ENCODE measurements around the gene SPSB2.
A peak's percentile ranks its signal among the peaks of the same experiment; 100 is the strongest.
"Not testable (repeated sequence)": the region's sequence is repeated elsewhere in the genome, so short reads cannot be mapped to it uniquely, and the experiment has no call there.

SPSB2 gene

DNA sequence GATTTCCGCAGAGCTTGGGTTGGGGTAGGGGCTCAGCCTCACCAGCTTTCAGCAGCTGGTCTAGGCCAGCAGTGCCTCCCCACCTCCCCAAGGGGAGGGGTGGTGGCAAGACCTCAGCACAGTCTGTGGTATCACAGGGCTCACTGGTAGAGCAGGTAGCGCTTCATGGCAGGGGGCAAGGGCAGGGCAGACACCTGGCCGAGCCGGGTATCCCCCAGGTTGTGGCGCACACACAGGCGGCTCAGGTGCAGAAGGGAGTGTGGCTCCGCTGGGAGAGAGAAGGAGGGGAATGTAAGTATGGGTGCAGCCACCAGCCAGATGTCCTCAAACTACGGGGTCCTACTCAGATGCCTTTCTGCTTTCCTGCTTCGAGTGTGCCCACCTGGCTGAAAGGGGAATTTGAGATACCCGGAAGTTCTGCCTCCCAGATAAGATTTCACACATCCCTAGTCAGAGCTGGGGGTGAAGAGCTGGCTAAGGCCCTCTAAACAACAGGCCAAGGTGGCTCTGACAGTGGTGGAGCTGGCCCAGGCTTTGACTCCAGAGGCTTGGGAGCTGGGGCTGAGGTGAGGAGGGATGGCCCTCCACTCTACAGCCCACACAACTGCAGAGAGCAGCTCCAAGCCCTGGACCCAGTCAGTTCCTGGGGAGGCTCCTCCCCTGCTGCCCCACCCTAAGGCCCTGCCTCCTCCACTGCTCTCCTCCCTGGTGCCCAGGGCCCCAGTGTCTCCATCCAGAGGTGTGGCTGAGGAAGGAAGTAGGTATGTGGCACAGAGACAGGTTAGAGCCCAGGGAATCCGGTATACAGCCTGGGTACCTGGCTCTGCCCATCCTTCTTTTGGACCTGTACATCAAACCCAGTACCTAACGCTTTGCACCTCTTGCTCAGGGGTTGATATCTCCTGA is 1.8 kb downstream of the SPSB2 start:
- DNase-seq (ENCODE audit: low spot score): peak; percentile 60

DNA sequence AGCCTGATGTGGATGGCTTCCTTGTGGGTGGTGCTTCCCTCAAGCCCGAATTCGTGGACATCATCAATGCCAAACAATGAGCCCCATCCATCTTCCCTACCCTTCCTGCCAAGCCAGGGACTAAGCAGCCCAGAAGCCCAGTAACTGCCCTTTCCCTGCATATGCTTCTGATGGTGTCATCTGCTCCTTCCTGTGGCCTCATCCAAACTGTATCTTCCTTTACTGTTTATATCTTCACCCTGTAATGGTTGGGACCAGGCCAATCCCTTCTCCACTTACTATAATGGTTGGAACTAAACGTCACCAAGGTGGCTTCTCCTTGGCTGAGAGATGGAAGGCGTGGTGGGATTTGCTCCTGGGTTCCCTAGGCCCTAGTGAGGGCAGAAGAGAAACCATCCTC is 2.8 kb downstream of the SPSB2 start:
- not testable (repeated sequence) for DNase-seq (ENCODE audit: low spot score)

DNA sequence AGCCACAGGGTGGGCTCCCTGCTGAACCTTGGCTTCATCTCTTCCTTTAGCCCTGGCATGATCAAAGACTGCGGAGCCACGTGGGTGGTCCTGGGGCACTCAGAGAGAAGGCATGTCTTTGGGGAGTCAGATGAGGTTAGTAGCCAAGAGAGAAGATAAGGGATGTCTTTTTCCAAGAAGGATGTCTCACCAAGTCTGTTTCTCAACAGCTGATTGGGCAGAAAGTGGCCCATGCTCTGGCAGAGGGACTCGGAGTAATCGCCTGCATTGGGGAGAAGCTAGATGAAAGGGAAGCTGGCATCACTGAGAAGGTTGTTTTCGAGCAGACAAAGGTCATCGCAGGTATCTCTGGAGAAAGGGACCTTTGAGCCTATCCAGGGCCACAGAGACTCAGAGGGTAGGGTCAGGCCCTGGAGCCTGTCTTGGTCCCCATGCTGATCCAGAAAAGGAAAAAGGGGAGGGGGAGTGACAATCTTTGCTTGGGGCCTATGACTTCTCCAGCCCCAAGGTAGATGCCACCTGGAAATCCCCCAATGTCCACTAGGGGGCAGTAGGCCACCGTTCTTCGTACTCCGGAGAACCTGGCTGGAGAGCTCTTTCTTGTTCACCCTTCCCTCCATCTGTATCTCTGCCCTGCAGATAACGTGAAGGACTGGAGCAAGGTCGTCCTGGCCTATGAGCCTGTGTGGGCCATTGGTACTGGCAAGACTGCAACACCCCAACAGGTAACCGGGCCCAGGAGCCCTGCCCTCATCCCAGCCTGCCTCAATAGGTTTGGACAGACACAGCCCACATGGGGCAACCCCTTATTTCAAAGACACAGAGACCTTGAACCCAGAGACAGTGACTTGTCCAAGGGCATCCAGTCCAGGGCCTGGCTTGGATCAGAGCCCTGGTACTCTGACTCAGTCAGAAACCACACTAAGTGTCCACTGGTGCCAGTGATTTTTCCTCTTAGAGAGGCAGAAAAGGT is 3.8 kb downstream of the SPSB2 start:
- DNase-seq (ENCODE audit: low spot score): peak; percentile 92

DNA sequence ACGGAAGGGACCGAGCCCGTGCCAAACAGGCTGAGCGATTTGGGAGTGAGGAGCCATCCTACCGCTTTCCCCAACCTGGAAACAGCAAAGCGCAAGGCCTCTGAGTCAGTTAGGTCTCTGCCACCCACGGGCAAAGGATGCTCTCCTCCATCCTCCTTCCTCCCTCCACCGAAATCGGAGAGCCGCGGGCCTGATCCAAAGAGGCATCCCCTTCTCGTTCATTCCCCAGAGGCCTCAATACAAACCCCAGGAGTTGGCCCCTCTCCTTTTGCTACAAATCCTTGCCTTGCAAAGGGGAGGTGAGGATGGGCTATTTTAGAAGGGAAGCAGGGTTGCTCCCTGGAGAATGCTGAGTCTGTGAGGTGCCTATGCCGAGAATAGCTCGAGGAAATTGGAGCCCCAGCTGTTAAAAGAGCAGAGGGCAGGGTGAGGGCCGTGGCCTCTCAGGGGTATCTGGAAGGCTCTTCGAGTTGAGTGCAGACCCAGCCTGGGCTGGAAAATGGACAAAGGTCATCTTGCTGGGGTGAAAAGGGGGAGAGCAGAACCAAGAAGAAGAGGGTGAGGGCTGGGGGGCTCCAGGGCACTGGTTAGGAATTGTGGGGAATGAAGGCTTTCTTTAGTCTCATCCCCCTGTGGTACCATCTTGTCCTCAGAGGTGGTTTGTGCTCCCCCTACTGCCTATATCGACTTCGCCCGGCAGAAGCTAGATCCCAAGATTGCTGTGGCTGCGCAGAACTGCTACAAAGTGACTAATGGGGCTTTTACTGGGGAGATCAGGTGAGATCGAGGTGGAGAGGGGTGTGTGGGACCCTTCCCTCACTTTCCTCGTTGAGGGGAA is 4.7 kb downstream of the SPSB2 start:
- peak; percentile 40 for DNase-seq (ENCODE audit: low spot score)

DNA sequence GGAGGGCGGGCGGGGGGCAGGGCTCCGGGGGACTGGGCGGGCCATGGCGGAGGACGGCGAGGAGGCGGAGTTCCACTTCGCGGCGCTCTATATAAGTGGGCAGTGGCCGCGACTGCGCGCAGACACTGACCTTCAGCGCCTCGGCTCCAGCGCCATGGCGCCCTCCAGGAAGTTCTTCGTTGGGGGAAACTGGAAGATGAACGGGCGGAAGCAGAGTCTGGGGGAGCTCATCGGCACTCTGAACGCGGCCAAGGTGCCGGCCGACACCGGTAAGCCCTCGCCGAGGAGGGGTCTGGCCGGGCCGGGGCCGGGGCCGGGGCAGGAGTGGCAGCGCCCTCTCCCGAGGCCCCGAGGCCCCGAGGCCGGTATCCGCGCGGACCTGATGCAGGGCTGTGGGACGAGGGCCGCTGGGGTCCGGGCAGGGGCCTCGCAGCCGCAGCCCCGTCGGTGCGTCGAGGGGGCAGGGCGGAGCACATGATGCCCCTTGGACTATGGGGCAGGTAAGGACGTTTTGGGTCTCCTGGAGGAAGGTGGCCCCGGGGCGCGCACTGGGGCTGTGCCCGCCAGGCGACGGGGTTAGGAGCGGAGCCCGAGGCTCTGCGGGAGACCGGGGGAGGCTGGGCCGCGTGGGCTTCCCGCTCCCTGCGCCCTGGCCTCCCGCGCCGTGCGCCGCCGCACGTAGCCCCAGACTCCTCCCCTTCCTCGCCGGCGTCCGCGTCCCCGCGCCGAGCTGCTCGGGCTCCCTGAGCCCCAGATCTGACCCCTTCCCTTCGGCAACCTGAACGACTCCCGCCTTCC is 5.5 kb downstream of the SPSB2 start, which contains the start of gene TPI1:
TPI1 (plus strand) TSS at position 119 of the 798 bp plus-strand sequence; CDS start at position 155, 36 bp downstream.
- peak; percentile 82 for DNase-seq (ENCODE audit: low spot score)

DNA sequence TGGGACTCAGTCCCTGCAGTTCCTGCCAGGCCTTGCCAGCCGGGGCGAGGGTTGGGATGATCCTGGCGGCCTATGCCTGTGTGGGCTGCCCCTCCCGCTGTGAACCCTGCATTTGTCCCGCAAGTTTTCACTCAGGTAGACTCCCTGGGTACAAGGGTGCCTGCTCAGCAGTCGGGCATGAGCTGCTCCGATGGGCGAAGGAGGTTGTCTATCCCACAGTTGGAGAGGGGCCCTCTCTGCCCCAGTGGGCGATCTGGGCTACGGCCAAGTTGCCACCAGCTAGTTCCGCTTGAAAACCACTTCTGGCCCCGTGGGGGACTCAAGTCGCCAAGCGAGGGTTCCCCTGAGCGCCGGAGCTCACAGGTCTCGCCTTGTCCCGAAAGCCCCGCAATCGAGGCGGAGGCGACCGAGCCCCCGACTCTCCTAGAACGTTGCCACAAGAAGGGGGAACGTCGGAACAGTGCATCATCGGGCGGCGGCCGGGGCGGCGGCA is 6.1 kb downstream of the SPSB2 start:
- no peak for DNase-seq (ENCODE audit: low spot score)

DNA sequence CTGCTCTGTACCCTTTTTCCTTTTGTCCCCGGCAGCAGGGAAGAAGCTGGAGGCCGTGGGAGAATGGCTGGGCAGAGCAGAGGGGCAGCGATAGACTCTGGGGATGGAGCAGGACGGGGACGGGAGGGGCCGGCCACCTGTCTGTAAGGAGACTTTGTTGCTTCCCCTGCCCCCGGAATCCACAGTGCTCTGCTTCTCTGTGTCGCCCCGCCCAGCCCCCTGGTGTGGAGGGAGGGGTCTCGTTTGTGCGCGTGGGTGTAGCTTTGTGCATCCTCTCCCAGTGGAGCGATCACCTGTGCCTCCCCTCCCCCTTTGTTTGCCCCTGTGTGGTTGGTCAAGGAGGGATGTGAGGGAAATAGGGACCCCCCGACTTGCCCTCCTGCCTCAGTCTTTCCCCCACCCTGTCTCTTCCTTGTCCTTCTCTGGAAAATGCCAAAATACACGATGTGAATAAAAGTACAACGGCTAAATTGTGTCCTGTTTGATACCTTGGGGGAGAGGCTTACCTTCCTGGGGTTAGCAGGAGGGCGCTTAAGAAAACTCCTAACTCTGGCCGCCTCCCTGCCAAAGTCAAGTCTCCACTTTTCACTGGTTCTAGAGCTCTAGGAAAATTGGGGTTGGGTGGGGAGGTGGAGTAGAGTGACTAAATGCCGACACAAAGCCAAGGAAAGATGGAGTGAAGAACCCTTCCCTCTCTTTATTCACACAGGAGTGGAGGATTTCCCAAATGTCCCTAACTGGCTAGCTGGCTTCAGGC is 6.8 kb downstream of the SPSB2 start:
- no peak for DNase-seq (ENCODE audit: low spot score)

DNA sequence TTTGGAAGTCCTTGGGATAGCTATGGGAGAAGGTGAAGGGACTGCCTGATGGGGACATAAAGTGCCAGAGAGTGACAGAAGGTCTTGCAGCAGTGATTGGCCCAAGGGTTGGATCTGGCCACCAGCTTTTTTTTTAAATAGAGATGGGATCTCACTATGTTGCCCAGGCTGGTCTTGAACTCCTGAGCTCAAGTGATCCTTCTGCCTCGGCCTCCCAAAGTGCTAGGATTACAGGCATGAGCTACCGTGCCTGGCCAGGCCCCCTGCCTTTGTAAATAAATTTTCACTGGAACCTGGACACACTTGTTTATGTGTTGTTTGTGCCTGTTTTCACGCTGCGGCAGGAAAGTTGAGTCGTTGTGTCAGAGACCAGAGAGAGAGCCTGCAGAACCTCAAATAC is 7.8 kb downstream of the SPSB2 start:
- DNase-seq (ENCODE audit: low spot score): not testable (repeated sequence)

DNA sequence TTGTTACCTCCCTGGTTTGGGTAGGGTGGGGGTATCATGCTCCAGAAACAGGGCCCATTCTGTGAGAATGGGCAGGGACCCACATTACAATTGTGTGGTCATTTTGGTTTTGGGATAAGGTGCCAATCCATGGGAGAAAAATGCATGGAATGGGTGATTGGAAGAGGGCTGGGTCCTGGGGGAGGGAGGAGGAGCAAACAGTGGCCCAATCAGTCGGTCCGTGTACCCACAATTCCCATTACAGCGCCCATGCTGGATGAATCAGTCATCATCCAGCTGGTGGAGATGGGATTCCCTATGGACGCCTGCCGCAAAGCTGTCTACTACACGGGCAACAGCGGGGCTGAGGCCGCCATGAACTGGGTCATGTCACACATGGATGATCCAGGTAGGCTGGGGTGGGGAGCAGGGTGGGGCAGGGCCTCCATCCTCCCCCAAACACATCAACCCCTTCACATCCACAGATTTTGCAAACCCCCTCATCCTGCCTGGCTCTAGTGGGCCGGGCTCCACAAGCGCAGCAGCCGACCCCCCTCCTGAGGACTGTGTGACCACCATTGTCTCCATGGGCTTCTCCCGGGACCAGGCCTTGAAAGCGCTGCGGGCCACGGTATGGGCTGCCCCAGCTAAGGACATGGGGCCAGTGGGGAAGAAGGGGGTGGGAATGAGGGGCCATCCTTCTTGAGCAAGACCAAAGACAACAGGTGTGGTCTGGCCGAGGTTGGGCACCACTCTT is 9.3 kb downstream of the SPSB2 start:
- no peak for DNase-seq (ENCODE audit: low spot score)

DNA sequence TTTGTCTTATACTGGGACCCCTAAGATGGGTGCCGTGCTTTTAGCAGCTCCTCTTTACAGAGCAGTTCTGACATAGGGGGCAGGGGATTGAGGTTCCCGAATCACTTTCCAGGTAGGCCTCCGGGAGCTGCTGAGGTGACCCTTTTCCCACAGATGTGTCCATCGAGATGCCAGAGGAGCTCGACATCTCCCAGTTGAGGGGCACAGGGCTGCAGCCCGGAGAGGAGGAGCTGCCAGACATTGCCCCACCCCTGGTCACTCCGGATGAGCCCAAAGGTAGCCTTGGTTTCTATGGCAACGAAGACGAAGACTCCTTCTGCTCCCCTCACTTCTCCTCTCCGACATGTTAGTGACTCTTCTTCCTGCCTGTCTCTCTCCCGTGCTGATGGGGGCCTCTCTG is 10.1 kb downstream of the SPSB2 start:
- no peak for DNase-seq (ENCODE audit: low spot score)

DNA sequence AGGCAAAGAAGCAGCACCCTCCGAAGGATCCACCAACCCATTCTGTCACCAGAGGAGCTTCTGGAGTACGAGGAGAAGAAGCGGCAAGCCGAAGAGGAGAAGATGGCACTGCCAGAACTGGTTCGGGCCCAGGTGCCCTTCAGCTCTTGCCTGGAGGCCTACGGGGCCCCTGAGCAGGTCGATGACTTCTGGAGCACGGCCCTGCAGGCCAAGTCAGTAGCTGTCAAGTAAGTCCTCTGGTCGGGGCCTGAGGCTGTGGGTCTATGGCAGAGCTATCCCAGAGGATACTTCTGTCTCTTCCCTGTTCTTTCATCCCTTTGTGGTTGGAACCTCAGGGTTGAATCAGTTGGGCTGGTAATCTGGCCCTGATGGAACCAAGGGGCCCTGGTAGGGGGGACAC is 11.7 kb downstream of the SPSB2 start:
- no peak for DNase-seq (ENCODE audit: low spot score)

DNA sequence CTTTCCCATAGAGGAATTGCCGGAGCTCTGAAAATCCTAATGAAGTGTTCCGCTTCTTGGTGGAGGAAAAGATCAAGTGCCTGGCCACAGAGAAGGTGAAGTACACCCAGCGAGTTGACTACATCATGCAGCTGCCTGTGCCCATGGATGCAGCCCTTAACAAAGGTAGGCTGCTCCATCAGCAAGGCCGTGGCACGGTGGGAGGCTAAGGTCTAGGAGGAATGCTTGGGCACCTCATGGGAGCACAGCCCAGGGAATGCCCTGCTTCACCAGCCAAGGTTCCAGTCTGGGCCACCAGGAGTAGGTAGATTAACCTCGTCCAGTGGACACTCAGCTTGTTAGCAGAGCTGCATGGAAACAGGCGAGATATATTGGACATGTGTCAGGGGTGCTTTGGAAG is 12.2 kb downstream of the SPSB2 start:
- no peak for DNase-seq (ENCODE audit: low spot score)

DNA sequence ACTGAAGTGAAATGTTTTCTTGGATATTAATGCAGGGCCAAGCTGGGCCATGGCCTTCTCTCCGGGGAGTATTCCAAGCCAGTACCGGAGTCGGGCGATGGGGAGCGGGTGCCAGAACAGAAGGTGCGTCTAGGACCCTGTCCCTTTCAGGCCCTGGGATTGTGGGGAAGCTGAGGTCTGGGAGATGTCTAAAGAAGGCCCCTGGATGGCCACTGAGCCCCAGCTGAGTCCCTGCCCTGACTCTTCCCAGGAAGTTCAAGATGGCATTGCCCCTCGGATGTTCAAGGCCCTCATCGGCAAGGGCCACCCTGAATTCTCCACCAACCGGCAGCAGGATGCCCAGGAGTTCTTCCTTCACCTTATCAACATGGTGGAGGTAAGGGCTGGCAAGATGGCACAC is 13.0 kb downstream of the SPSB2 start:
- DNase-seq (ENCODE audit: low spot score): no peak

DNA sequence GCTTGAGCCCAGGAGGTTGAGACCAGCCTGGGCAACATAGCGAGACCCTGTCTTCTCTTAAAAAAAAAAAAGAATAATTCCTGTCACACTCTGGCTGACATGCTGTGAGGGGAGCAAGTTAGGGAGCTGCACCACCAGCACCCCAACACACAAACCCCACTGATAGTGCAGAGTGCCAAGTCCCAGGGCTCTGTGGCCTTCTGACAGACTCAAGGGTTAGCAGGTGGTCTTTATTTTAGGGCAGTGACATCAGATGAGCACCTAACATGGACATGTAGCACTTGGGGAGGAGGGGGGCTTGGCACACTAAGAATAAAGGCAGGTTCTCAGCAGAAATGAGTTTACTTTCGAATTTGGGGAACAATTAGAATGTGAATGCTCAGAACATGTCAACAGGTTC is 14.3 kb downstream of the SPSB2 start:
- no peak for DNase-seq (ENCODE audit: low spot score)

DNA sequence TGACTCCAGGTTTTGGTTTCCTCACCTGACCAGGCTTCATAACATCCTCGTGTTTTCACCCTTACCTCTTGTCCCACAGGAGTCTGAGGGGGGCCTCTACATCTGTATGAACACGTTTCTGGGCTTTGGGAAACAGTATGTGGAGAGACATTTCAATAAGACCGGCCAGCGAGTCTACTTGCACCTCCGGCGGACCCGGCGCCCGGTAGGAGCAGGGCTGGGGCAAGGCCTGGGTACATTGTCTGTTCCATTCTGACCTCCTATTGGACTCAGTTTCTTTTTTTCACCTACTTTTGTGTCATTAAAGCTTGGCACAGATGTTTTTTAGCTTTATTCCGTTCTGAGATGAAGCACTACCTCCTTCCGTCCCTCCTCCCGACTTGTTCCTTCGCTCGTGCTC is 17.8 kb downstream of the SPSB2 start:
- no peak for DNase-seq (ENCODE audit: low spot score)

DNA sequence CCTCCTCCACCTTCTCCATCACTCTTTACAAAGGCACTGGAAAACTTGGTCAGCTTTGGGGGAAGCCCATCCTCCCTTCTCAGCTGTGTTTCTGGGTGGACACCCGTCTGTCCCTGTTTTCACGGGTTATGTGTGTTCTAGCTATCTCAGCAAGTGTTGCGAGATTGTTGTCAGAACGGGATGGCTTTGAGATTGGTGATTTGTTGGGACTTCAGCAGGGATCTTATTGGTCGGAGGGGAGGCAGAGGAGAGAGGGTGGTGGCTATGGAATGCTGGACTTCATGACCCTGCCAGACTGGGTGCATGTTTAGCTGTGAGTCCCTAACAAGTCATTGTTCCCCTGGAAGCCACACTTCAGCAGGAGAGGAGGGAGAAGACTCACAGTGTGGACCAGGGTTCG is 19.1 kb downstream of the SPSB2 start:
- DNase-seq (ENCODE audit: low spot score): no peak

DNA sequence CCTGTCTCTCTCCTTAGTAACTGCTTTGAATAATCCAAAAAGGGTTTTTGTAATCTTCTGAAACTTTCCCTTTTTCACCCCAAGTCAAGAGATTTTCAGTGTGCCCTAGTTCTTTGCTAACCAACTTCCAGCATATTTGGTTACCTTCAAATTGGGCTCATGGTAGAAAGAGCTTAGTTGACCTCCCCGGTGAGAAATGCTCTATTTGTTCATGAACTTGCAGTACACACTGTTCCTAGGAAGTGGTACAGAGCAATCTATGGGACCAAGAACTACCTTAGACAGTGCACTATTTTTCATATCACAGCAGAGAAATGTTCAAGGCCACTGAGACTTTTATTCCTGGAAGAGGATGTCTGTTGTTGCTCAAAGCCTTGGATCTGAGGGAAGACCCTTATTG is 19.5 kb downstream of the SPSB2 start:
- DNase-seq (ENCODE audit: low spot score): no peak

DNA sequence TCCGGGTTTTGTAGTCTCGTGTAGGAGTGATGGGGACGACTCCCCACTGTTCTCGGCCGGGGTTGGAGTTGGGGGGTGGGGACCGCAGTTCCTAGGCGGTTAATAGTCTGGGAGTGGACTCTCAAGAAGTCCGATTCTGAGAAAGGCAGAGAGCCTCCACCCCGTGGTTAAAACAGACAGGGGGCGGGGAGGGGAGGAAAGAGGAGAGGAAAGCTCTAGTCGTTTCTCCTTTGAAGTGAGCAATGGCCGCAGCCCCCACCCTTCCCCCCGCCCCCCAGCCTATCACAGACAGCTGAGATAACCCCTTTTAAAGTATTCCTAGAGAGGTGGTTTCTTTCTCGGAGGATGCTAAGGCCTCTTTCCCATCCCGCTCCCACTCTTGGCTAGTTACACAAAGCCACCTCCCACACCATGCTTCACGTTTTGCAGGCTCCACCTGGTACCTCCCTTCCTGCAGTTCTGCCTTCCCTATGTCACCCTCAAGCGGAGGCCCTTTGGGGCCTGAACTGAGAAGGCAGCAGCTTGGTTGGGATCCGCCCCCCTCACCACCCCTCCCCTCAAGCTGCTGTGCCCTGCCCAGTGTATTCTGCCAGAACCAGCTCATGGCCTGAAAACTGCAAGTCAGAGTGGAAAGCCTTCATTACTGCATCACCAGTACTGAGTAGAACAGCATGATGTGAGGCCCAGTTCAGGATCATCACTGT is 20.3 kb downstream of the SPSB2 start:
- DNase-seq (ENCODE audit: low spot score): peak; percentile 86

Data from hematopoietic multipotent progenitor cell treated with erythropoietin and hydrocortisone succinate and interleukin-3 and kit ligand, for 15 days (in vitro differentiated cells).